ENCODE measurements around the gene DNAH1.

DNAH1 gene

DNA sequence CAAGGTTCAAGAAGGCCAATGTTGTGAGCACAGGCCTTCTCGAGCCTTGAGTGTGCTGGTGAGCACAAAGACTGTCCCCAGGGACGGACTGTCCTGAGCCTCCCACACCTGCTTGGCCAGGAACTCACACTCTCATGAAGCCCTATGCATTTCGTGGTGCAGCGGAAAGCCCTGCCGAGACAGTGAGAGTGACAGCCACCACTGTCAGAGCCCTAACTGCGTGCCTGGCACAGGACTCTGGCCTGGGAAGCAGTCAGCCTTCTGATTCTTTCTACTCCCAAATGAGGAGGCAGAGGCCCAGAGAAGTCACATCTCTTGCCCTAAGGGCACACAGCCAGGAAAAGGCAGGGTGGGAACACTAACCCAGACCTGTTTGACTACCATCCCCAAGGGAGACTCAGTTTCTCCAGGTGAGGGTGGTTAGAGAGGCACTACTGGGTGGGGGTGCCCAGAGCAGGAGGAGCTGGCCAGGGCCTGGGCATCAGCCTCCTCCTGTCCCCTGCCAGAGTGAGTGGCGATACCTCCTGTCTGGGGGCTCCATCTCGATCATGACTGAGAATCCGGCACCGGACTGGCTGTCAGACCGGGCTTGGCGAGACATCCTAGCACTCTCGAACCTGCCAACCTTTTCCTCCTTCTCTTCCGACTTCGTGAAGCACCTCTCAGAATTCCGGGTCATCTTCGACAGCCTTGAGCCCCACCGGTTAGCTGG lies 78.0 kb downstream of the DNAH1 start:
- DNase-seq, result no peak

- no peak for DNase-seq
Measured at GRCh38 chr3:52394751-52395502, 78.8 kb downstream of the DNAH1 start.

GRCh38 chr3:52395503-52395865 lies 79.4 kb downstream of the DNAH1 start:
- DNase-seq, result no peak

DNA sequence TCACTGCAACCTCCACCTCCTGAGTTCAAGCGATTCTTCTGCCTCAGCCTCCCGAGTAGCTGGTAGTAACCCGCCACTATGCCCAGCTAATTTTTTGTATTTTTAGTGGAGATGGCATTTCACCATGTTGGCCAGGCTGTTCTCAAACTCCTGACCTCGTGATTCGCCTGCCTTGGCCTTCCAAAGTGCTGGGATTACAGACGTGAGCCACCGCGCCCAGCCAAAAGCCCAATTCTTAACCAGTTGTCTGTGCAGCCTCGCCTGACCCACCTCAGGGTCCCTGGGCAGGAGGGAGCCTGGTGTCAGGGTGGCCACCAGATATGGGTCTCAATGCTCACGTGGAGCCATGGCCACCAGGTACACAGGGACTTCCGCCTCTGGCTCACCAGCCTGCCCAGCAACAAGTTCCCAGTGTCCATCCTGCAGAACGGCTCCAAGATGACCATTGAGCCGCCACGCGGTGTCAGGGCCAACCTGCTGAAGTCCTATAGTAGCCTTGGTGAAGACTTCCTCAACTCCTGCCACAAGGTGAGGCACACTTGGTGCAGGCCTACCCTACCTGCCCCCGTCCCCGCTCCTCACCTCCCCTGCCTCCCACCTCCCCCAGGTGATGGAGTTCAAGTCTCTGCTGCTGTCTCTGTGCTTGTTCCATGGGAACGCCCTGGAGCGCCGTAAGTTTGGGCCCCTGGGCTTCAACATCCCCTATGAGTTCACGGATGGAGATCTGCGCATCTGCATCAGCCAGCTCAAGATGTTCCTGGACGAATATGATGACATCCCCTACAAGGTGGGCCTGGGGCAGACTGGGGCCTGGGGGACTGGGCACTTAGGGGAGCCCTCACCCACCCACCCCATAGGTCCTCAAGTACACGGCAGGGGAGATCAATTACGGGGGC lies 80.1 kb downstream of the DNAH1 start:
- no peak for DNase-seq

DNA sequence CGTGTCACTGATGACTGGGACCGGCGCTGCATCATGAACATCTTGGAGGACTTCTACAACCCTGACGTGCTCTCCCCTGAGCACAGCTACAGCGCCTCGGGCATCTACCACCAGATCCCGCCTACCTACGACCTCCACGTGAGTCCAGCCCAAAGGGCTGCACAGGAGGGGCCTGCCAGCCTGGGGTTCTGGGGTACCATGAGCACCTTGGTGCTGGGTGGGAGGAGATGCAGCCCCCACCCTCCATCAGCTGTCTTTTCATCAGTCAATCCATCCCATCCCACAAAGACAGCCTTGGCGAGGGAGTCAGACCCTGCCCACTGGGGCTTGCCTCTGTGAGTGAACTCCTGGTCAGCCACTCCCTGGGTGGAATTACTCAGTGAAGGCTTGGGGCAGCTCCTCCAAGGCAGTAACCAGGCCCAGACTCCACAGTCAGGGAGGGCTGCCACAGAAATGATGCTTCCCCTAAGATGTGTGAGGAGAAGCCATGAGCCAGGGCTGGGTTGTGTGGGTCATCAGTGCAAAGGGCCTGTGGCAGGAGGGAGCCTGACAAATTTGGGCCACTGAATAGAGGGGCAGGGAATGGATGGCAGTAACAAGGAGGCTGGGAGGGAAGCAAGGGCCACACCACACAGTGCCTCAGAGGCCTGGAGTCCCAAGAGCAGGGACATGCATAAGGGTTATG lies 80.9 kb downstream of the DNAH1 start:
- DNase-seq, result no peak

GRCh38 chr3:52397676-52398399 lies 81.7 kb downstream of the DNAH1 start:
- DNase-seq, result no peak

DNA sequence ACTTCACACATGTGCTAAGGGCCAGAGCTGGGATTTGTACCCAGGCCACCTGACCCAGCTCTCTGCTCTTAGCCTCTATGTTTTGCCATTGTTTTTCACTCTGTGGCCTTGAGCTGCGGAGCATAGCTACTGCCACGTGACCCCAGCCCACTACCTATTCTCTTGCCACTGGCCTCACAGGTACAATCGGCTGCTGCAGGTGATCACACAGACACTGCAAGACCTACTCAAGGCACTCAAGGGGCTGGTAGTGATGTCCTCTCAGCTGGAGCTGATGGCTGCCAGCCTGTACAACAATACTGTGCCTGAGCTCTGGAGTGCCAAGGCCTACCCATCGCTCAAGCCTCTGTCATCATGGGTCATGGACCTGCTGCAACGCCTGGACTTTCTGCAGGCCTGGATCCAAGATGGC lies 82.6 kb downstream of the DNAH1 start:
- DNase-seq, result no peak

DNA sequence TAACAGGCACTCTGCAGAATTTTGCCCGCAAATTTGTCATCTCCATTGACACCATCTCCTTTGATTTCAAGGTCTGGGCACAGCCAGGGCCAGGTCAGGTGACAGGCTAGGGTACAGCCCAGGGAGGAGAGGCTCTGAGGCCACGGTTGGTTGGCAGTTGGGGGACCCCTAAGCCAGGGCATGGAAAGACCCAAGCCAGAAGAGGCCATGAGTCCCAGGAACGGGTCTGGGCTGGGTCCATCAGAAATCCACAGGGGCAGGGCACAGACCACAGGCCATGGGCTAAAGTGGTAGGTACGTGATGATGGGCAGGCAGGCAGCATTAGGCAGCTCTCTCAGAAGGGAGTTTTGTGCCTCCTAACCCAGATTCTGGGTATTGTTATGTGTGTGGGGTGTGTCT lies 83.0 kb downstream of the DNAH1 start:
- no peak for DNase-seq

GRCh38 chr3:52399593-52399992 lies 83.5 kb downstream of the DNAH1 start:
- no peak for DNase-seq

DNA sequence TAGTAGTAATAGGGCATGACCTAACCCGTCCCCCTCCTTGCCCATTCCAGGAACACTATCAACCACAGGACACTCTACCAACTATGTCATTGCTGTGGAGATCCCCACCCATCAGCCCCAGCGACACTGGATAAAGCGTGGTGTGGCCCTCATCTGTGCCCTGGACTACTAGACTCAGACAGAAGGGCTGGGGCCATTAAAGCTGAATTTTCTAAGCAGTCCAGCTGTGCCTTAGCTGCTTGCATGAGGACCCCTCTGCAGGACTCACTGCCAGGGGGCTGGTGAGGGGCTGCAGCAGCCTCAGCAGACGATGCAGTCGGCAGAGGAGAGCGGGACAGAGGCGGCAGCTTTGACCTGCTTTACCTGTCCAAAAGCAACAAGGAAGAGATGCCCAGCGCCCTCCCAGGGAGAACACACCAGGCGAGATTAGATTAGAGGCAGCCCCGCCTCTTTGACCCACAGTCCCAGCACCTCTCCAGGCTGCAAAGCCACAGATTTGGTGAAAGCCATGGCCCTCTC lies 84.2 kb downstream of the DNAH1 start:
- DNase-seq, result no peak

GRCh38 chr3:52401021-52401420 lies 84.9 kb downstream of the DNAH1 start:
- no peak for DNase-seq

GRCh38 chr3:52401551-52401950 lies 85.4 kb downstream of the DNAH1 start:
- DNase-seq, result no peak

DNA sequence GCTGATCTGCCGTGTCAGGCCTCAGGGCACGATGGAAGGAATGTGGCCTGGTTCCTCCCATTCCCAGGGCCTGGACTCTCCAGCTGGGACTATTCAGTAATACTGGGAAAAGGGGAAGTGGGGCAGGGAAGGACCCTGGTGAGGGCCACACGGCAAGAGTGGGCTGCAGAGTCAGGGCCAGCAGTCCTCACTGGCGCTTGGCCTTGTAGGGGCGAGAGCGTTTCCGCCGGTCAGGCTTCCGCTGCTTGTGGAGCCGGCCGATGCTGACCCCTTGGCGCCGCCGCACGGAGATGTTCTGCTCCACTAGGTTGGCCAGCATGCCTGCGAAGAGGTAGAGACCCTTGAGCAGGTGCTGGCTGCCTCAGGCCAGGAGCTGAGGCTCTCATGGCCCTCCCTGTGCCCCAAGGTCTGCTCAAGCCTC lies 86.0 kb downstream of the DNAH1 start:
- no peak for DNase-seq

DNA sequence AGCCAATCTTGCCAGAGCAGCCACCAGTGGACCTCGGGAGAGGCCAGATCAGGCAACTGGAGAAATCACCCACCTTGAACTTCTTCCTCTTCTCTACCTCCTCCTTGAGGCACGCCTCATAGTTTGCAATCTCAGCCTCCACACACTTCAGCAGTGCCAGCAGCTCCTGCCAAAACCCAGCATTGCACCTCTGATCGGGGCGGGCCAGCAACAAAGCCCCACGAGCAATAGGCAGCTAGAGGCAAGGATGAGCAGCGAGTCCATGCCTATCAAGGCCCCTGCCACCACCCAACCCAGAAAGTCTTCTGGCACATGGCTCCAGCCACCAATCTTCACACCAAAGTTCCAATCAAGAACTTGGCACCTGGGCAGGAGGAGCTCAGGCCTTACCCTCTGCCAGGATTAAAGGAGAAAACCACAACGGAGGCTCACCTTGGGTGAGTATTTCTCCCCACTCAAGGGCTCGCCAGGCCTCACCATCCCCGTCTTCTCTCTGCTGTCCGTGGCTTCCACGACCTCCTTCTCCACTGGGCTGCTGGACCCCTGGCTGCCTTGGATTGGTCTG lies 86.7 kb downstream of the DNAH1 start:
- no peak for DNase-seq

- no peak for DNase-seq
Measured at GRCh38 chr3:52403271-52403841, 87.2 kb downstream of the DNAH1 start.

- DNase-seq, result no peak
Measured at GRCh38 chr3:52403955-52404354, 87.8 kb downstream of the DNAH1 start.

DNA sequence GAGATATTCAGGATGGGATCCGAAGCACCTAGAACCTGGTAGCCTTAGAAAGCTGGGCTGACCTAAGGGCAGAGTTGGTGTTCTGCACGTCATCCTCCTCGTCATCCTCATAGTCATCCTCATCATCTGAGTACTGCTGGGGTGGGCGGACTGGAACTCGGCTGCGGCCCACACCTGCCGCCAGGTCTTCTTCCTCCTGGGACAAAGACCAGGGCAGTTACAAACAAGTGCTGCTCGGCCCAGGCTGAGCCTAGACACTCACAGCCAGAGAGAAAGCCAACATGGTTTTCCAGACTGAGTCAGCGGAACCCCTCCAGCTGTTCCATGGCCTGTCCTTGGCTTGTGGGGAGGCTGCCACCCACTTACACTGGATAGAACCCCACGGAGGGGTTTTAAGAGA lies 88.3 kb downstream of the DNAH1 start:
- DNase-seq, result no peak

DNA sequence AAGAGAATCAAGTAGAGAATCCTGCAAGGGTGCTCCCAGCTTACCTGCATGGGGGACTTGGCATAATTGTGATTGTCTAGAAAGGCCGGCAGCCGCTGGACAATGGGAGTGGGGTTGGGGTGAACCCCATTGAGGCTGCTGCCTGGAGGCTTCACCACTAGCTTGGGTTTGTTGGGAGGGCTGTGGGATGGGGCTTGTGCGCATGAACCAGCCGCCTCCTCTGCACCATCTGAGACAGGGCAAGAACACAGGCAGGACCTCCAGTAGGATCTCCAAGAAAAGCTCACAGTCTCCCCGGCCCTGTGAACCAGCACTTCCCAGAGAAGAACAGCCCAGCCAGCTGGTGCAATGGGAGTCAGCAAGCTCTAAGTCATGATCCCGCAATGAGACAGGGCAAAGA lies 88.9 kb downstream of the DNAH1 start:
- DNase-seq, result no peak

- no peak for DNase-seq
Measured at GRCh38 chr3:52405601-52406110, 89.5 kb downstream of the DNAH1 start.

DNA sequence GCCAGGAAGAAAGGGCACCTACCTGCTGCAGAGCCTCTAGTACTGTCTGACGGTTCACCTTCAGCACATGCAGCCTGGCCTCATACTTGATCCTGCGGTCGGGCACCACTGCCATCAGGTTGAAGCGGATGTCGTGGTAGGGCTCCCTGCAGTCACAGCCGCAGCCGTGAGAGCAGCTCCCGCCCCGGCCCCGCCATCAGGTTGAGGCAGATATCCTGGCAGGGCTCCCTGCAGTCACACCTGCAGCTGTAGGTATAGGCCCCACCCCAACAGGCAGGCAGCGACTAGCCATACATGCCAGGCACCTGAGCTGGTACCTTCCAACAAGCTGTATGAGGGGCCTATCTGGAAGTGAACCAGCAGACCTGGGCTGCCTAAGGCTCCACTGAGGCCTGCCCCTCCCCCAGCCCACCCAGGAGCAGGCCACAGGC lies 90.1 kb downstream of the DNAH1 start:
- DNase-seq, result peak in 1 of 2 experiments; percentile 22
